ENCODE data around the gene SNUPN.

GRCh38 chr15:75551091-75551490 lies 74.4 kb downstream of the SNUPN start:
- TF ChIP-seq POLR2A (IDR thresholded peaks at IDR 0.05; ENCODE audit: low read depth, low read length) (no peak), POLR2AphosphoS5 (IDR thresholded peaks at IDR 0.05; ENCODE audit: low read depth, low read length) (no peak), TAF1 (IDR thresholded peaks at IDR 0.05; ENCODE audit: borderline replicate concordance, low read depth, low read length) (no peak)
